NCI-H774 (cell line): Measurements from ENCODE around the gene ODC1.

ENCODE experiments used
- DNase-seq: peaks from one replicate; lab custom pipeline; 2025; lab: John Stamatoyannopoulos, UW

The ODC1 gene

GRCh38 chr2:10400568-10400977 lies 47.6 kb downstream of the ODC1 start:
- no peak for DNase-seq

GRCh38 chr2:10400002-10400401 lies 48.1 kb downstream of the ODC1 start:
- no peak for DNase-seq

GRCh38 chr2:10399358-10399757 lies 48.8 kb downstream of the ODC1 start:
- no peak for DNase-seq

- no peak for DNase-seq
Observed at GRCh38 chr2:10398496-10398895, 49.6 kb downstream of the ODC1 start.

- DNase-seq: no peak
Observed at GRCh38 chr2:10397878-10398277, 50.2 kb downstream of the ODC1 start.

GRCh38 chr2:10397297-10397875 lies 50.7 kb downstream of the ODC1 start:
- no peak for DNase-seq

- no peak for DNase-seq
Observed at GRCh38 chr2:10396464-10396863, 51.7 kb downstream of the ODC1 start.

GRCh38 chr2:10395893-10396292 lies 52.2 kb downstream of the ODC1 start:
- DNase-seq: no peak

- no peak for DNase-seq
Observed at GRCh38 chr2:10393640-10393982, 54.5 kb downstream of the ODC1 start.

GRCh38 chr2:10392951-10393639 lies 55.0 kb downstream of the ODC1 start:
- no peak for DNase-seq

- no peak for DNase-seq
Observed at GRCh38 chr2:10392548-10392947, 55.6 kb downstream of the ODC1 start.

- no peak for DNase-seq
Observed at GRCh38 chr2:10392100-10392499, 56.0 kb downstream of the ODC1 start.

GRCh38 chr2:10390369-10390801 lies 57.7 kb downstream of the ODC1 start:
- DNase-seq: no peak
